ENCODE measurements around the gene ZEB1.

ZEB1 gene

DNA sequence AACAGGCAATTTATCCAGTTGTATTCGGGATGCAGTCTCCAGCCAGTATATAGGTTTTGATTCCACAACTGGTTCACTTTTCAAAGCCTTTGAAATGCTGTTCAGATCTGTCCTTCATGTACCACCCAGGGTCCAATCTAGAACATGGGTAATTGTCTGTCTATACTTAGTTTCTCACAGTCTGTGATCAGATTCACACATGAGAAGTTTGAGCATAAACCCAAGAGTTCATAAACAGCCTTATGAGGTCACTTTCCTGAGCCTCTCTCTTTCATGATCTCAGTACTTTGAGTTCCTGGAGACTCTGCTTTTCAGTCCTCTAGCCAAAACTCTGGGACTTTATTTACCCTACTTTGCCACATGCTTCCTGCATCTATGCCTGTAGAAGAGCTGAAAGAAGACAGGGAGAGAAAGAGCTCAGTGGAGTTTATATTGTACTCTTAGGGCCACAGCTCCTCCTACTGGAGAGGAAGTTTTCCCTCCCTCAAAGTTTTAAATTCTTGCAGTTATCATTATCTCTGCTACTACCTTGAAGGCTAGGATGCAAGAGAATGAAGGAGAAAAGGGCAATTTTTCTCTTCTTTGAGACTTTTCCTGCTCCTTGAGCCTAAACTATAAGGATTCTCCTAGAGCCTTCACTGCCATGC lies 172.0 kb downstream of the ZEB1 start:
- Histone ChIP-seq H3K27ac (ENCODE audit: low read depth, low read length) (no peak overlapping the region), H3F3A (ENCODE audit: insufficient read depth) (peaks cover 4% of the 10 kb centered on the region; the same call in 1 of the 2 replicates), H3K27me3 (ENCODE audit: low read length) (no peaks in the 10 kb centered on the region), H3K9me3 (ENCODE audit: insufficient read depth, low read length) (no peaks in the 10 kb centered on the region), H3K4me3 (ENCODE audit: insufficient read depth, low read length, poor library complexity, severe bottlenecking) (no peak overlapping the region), H4K20me1 (ENCODE audit: low read depth, low read length) (peaks cover 4% of the 10 kb centered on the region; the same call in 1 of the 2 replicates), H3K36me3 (ENCODE audit: low read length) (no peaks in the 10 kb centered on the region), H3K9ac (ENCODE audit: low read length) (no peak overlapping the region), H3K79me2 (ENCODE audit: insufficient read depth, low read length) (peaks cover 5% of the 10 kb centered on the region; the same call in 1 of the 2 replicates), H3K4me2 (ENCODE audit: low read depth, low read length, poor library complexity, severe bottlenecking) (no peak overlapping the region), H3K9me2 (replicated peaks; ENCODE audit: insufficient read depth, low read length) (no peaks in the 10 kb centered on the region), H2AFZ (ENCODE audit: low read depth, low read length, severe bottlenecking) (no peak overlapping the region)
- TF ChIP-seq EZH2phosphoT487 (conservative IDR thresholded peaks at IDR 0.05; ENCODE audit: low read length), result no peak
- TF ChIP-seq, protein P1, sequence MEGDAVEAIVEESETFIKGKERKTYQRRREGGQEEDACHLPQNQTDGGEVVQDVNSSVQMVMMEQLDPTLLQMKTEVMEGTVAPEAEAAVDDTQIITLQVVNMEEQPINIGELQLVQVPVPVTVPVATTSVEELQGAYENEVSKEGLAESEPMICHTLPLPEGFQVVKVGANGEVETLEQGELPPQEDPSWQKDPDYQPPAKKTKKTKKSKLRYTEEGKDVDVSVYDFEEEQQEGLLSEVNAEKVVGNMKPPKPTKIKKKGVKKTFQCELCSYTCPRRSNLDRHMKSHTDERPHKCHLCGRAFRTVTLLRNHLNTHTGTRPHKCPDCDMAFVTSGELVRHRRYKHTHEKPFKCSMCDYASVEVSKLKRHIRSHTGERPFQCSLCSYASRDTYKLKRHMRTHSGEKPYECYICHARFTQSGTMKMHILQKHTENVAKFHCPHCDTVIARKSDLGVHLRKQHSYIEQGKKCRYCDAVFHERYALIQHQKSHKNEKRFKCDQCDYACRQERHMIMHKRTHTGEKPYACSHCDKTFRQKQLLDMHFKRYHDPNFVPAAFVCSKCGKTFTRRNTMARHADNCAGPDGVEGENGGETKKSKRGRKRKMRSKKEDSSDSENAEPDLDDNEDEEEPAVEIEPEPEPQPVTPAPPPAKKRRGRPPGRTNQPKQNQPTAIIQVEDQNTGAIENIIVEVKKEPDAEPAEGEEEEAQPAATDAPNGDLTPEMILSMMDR (IDR thresholded peaks at IDR 0.05; ENCODE audit: insufficient read depth, low read length, poor library complexity, severe bottlenecking), result peak; percentile 28

DNA sequence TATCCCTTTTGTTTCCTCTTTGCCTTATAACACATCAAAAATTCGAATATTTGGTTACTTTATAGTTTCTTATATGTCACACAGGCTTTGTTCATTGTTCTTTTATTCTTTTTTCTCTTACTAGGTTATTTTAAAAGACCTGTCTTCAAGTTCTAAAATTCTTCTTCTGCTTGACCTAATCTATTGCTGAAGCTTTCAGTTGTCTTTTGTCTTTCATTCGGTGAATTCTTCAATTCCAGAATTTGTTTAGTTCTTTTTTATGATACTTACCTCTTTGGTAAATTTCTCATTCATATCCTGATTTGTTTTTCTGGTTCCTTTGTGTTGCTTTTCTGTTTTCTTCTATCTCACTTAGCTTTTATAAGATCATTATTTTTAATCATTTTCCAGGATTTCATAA lies 188.4 kb downstream of the ZEB1 start:
- H3K4me3 ChIP-seq (ENCODE audit: insufficient read depth, low read length, poor library complexity, severe bottlenecking), result no peak overlapping the region
- peaks cover 41% of the 10 kb centered on the region for H3K36me3 ChIP-seq (ENCODE audit: low read length)
- H3K27ac ChIP-seq (ENCODE audit: low read depth, low read length), result no peak overlapping the region
- TF ChIP-seq EZH2phosphoT487 (conservative IDR thresholded peaks at IDR 0.05; ENCODE audit: low read length), result no peak
- TF ChIP-seq, protein P1 (IDR thresholded peaks at IDR 0.05; ENCODE audit: insufficient read depth, low read length, poor library complexity, severe bottlenecking), result no peak
- H3F3A ChIP-seq (ENCODE audit: insufficient read depth), result no peaks in the 10 kb centered on the region
- H3K9me2 ChIP-seq (replicated peaks; ENCODE audit: insufficient read depth, low read length), result no peaks in the 10 kb centered on the region
- no peak overlapping the region for H3K4me2 ChIP-seq (ENCODE audit: low read depth, low read length, poor library complexity, severe bottlenecking)
- peaks cover 8% of the 10 kb centered on the region; the same call in 1 of the 2 replicates for H3K9me3 ChIP-seq (ENCODE audit: insufficient read depth, low read length)
- H2AFZ ChIP-seq (ENCODE audit: low read depth, low read length, severe bottlenecking), result no peak overlapping the region
- H3K79me2 ChIP-seq (ENCODE audit: insufficient read depth, low read length), result no peaks in the 10 kb centered on the region
- H4K20me1 ChIP-seq (ENCODE audit: low read depth, low read length), result no peaks in the 10 kb centered on the region
- H3K9ac ChIP-seq (ENCODE audit: low read length), result no peak overlapping the region
- no peaks in the 10 kb centered on the region for H3K27me3 ChIP-seq (ENCODE audit: low read length)

DNA sequence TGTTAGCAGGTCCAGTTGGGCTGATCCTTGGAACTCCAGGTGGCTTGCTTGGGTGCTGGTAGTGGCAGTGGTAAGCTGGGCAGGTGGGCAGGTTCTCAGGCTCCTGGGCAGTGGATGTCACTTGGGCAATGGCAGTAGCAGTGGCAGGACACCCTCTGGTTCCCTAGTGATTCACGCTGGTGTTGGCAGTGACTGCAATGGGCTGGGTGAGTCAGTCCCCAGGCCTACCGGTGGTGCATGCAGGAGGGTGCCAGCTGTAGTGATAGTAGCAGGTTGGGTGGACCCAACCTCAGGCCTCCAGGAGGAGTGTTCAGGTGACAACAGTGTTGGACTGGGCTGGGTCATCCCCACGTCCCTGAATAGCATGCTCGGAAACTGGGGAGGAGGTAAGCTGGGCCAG lies 189.2 kb downstream of the ZEB1 start:
- Histone ChIP-seq H3F3A (ENCODE audit: insufficient read depth) (no peaks in the 10 kb centered on the region), H3K9ac (ENCODE audit: low read length) (no peak overlapping the region), H3K4me2 (ENCODE audit: low read depth, low read length, poor library complexity, severe bottlenecking) (no peak overlapping the region), H3K27me3 (ENCODE audit: low read length) (no peaks in the 10 kb centered on the region), H3K36me3 (ENCODE audit: low read length) (peaks cover 41% of the 10 kb centered on the region), H3K4me3 (ENCODE audit: insufficient read depth, low read length, poor library complexity, severe bottlenecking) (no peak overlapping the region), H3K79me2 (ENCODE audit: insufficient read depth, low read length) (no peaks in the 10 kb centered on the region), H3K27ac (ENCODE audit: low read depth, low read length) (no peak overlapping the region), H2AFZ (ENCODE audit: low read depth, low read length, severe bottlenecking) (no peak overlapping the region), H3K9me2 (replicated peaks; ENCODE audit: insufficient read depth, low read length) (no peaks in the 10 kb centered on the region), H4K20me1 (ENCODE audit: low read depth, low read length) (no peaks in the 10 kb centered on the region), H3K9me3 (ENCODE audit: insufficient read depth, low read length) (peaks cover 8% of the 10 kb centered on the region; the same call in 1 of the 2 replicates)
- TF ChIP-seq EZH2phosphoT487 (conservative IDR thresholded peaks at IDR 0.05; ENCODE audit: low read length), result no peak
- TF ChIP-seq, protein P1 (IDR thresholded peaks at IDR 0.05; ENCODE audit: insufficient read depth, low read length, poor library complexity, severe bottlenecking), result no peak
